GM18868 (cell line): ENCODE data around the gene SLC5A2.
A peak's percentile ranks its signal among the peaks of the same experiment; 100 is the strongest.
"Not testable (repeated sequence)": the region's sequence is repeated elsewhere in the genome, so short reads cannot be mapped to it uniquely, and the experiment has no call there.

ENCODE experiments used
- ATAC-seq: cut with Tn5 transposase; IDR thresholded peaks from one replicate; pipeline ENCODE4 v1.9.1; 2021; ENCODE audit warnings: mild to moderate bottlenecking, moderate library complexity; ENCODE audit not compliant: unreplicated experiment

SLC5A2 gene

GRCh38 chr16:31474773-31475738 lies 7.9 kb upstream of the SLC5A2 start:
- ATAC-seq = no peak

- ATAC-seq = no peak
Observed at GRCh38 chr16:31475946-31476302, 7.0 kb upstream of the SLC5A2 start.

DNA sequence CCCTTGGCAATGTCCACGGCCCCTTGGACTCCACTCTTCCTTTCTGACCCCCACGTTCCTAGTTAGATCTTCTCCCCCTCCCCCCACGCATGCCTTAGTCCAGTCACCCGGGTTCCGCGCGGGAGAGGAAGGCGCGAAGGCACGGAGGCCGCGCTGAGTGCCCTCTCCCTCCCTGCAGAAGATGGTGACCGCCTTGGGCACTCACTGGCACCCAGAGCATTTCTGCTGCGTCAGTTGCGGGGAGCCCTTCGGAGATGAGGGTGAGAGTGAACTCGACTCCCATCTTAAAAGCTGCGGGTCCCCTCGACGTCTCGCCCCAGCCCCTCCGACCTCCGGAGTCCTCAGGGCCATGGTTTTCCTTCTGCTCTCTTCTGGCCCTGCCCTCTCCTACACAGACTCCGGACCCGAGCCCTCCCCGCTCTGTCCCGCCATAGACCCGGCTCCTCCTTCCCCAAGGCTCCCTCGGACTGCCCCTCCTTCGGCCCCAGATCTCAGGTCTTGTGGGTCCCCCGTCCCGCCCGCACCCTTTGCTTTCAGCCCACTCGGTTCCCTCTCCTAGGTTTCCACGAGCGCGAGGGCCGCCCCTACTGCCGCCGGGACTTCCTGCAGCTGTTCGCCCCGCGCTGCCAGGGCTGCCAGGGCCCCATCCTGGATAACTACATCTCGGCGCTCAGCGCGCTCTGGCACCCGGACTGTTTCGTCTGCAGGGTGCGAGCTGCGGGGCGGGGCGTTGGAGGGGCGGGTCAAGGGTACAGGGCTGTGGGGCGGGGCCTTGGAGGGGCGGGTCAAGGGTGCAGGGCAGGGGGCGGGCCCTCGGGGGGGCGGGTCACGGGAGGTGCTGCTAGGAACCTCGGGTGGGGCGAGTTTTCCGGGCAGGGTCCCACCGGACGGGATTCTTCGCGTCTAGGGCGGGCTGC lies 6.4 kb upstream of the SLC5A2 start:
- peak; percentile 58 for ATAC-seq

DNA sequence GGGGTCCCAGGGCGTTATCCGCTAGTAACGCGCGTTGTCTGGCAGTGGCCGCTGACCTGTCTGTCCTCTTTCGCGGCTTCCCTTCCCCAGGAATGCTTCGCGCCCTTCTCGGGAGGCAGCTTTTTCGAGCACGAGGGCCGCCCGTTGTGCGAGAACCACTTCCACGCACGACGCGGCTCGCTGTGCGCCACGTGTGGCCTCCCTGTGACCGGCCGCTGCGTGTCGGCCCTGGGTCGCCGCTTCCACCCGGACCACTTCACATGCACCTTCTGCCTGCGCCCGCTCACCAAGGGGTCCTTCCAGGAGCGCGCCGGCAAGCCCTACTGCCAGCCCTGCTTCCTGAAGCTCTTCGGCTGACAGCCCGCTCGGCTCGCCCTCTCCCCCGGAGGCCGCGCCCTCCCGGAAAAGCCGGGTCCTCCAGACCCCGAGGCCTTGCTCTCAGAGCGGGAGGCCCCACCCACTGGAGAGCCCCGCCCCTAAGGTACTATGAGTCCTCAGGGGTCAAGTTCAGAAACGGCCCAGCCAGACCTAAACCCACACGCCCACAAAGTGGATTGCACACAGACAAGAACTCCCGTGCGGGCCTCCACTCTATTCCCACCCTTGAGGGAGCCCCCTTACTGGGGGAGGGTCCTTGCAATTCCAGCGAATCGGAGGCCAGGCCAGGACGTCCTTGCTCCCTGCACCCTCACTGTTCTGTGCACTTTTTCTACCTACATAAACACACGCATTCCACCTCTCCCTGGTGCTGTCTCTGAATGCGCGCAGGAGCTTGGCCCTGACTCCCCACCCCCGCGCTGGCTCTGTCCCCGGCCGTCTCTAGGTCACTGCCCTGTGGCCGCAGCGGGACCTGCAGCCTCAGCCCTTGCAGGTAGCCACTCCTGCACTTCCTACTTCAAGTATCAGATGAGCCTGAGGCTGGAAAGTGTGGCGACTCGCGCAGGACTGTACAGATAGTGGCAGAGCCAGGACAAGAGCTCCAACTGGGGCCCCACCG lies 5.4 kb upstream of the SLC5A2 start:
- peak; percentile 23 for ATAC-seq

GRCh38 chr16:31478956-31479355 lies 4.0 kb upstream of the SLC5A2 start:
- no peak for ATAC-seq

DNA sequence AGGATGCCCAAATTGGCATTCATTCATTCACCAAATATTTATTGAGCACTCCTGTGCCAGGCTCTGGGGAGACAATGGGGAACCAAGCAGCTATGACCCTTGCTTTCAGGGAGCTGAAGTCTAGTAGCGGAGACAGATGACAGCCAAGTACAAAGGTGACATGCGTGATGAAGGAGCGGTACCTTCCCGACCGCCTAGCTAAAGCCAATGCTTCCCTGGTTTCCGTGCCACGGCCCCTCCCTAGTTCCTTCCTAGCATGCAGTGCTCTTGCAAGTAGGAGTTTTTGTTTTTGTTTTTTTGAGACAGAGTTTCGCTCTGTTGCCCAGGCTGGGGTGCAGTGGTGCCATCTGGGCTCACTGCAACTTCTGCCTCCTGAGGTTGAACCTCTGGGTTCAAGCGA lies 3.2 kb upstream of the SLC5A2 start:
- no peak for ATAC-seq

GRCh38 chr16:31480851-31481536 lies 1.9 kb upstream of the SLC5A2 start:
- no peak for ATAC-seq

GRCh38 chr16:31484048-31484447 lies 1.1 kb downstream of the SLC5A2 start:
- not testable (repeated sequence) for ATAC-seq

DNA sequence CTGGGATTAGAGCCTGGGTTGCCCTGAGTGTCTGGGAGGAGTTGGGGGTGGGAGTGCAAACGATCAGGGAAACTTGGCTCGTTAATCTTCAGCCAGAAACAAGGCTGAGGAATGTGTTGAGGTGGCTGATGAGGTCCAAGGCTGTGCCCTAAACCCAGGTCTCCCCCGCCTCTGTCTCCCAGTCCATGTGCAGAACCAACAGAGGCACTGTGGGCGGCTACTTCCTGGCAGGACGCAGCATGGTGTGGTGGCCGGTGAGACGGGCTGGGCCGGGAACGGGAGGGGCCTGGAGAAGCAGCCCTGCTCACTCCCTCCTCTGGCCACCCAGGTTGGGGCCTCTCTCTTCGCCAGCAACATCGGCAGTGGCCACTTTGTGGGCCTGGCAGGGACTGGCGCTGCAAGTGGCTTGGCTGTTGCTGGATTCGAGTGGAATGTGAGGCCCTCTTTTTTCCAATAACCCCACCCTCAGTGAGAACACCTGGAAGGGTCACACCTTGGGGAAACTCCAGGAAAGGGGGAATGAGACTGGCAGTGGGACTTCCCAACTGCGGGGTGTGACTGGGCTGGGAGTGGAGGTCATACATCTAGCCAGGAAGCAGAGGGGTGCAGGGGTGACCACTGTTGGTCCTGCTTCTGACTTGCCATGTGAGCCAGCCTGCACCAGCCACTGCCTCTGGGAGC lies 1.7 kb downstream of the SLC5A2 start:
- ATAC-seq = no peak

DNA sequence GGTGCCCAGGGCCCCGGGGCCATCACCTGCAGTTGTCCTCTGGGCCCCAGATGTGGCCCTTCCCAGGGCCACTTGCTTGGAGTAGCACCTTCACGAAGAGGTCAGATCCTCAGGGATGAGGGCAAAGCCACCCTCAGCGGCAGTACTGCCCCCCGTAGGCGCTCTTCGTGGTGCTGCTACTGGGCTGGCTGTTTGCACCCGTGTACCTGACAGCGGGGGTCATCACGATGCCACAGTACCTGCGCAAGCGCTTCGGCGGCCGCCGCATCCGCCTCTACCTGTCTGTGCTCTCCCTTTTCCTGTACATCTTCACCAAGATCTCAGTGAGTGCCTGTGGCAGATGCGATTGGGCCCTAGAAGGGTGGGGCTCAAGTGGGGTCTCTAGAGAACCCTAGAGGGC lies 2.6 kb downstream of the SLC5A2 start:
- ATAC-seq = no peak

GRCh38 chr16:31486045-31486444 lies 3.1 kb downstream of the SLC5A2 start:
- no peak for ATAC-seq

GRCh38 chr16:31487071-31487719 lies 4.3 kb downstream of the SLC5A2 start:
- no peak for ATAC-seq

GRCh38 chr16:31487720-31488467 lies 5.0 kb downstream of the SLC5A2 start:
- peak; percentile 87 for ATAC-seq

DNA sequence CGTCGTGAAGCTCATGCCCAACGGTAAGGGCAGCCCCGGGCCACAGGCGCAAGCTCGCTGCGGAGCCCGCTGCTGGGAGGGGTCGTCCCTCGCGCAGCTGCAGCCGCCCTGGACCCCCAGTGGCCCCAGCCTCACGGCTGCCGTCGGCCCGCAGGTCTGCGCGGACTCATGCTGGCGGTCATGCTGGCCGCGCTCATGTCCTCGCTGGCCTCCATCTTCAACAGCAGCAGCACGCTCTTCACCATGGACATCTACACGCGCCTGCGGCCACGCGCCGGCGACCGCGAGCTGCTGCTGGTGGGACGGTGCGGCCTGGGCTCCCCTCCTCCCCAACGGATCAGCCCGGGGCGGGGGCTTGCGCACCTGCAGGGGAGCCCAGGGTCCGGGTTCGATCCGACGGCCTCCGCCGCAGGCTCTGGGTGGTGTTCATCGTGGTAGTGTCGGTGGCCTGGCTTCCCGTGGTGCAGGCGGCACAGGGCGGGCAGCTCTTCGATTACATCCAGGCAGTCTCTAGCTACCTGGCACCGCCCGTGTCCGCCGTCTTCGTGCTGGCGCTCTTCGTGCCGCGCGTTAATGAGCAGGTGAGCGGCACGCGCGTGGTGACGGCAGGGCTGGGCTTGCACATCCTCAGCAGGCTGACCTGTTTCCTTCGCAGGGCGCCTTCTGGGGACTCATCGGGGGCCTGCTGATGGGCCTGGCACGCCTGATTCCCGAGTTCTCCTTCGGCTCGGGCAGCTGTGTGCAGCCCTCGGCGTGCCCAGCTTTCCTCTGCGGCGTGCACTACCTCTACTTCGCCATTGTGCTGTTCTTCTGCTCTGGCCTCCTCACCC lies 5.8 kb downstream of the SLC5A2 start:
- no peak for ATAC-seq

- ATAC-seq = no peak
Observed at GRCh38 chr16:31489298-31489564, 6.3 kb downstream of the SLC5A2 start.

GRCh38 chr16:31489616-31490584 lies 7.0 kb downstream of the SLC5A2 start:
- ATAC-seq = no peak
